ENCODE measurements around the gene CLASP1.

The CLASP1 gene

DNA sequence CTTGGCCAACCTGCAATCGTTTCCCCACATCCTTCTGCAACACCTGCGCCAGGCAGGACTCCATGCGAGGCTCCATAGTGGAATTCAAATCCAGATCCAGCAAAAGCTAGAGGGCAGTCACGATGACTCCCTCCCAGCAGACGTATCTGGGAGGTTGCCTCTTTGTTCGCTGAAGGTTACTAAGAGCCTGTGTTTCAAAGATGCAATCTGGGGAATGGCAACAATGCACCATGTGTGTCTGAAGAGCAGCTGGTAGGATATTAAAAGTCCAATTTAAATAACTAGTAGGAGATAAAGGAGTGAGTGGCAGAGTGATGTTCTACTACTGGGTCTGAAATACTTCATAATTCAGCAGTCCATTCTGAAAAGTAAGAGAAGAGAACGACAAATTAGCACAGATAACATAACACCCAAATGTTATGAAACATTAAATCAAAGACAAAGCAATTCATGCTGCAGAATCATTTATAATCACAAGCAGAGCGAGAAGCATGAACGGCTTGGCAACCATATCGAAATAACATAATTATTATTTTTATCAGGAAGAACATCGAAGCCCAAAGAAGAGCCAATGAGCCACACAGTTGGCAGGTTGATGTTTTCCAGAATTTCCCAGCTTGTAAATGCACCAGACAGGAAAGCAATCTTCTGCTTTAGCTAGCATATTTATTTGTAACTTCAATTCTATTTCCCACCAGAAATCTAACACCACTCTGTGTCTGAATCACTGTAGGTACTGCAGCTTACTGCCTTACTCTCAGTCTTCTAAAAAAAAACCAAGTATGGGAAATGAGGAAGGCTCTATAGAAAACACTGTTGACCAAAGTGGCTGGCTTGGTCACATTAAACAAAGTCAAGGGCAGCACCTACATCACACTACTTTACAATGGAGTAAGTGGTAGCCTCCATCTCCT, 43.2 kb downstream of the CLASP1 start:
- TF ChIP-seq, protein P1, sequence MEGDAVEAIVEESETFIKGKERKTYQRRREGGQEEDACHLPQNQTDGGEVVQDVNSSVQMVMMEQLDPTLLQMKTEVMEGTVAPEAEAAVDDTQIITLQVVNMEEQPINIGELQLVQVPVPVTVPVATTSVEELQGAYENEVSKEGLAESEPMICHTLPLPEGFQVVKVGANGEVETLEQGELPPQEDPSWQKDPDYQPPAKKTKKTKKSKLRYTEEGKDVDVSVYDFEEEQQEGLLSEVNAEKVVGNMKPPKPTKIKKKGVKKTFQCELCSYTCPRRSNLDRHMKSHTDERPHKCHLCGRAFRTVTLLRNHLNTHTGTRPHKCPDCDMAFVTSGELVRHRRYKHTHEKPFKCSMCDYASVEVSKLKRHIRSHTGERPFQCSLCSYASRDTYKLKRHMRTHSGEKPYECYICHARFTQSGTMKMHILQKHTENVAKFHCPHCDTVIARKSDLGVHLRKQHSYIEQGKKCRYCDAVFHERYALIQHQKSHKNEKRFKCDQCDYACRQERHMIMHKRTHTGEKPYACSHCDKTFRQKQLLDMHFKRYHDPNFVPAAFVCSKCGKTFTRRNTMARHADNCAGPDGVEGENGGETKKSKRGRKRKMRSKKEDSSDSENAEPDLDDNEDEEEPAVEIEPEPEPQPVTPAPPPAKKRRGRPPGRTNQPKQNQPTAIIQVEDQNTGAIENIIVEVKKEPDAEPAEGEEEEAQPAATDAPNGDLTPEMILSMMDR (IDR thresholded peaks at IDR 0.05; ENCODE audit: insufficient read depth, missing control alignments): no peak
- FAIRE-seq: no peak
- no peak for DNase-seq (ENCODE audit: insufficient read length, low spot score)

DNA sequence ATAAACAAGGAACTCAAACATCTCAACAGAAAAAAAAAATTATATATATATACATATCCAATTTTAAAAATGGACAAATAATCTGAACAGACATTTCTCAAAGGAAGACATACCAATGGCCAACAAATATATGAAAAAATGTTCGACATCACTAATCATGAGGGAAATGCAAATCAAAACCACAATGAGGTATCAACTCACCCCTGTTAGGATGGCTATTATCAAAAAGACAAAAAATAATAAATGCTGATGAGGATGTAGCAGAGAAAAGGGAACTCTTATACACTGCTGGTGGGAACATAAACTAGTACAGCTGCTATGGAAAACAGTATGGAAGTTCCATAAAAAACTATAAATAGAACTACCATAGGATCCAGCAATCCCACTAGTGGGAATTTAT, 46.1 kb downstream of the CLASP1 start:
- TF ChIP-seq, protein P1 (IDR thresholded peaks at IDR 0.05; ENCODE audit: insufficient read depth, missing control alignments): no peak
- no peak for DNase-seq (ENCODE audit: insufficient read length, low spot score)
- no peak for FAIRE-seq

DNA sequence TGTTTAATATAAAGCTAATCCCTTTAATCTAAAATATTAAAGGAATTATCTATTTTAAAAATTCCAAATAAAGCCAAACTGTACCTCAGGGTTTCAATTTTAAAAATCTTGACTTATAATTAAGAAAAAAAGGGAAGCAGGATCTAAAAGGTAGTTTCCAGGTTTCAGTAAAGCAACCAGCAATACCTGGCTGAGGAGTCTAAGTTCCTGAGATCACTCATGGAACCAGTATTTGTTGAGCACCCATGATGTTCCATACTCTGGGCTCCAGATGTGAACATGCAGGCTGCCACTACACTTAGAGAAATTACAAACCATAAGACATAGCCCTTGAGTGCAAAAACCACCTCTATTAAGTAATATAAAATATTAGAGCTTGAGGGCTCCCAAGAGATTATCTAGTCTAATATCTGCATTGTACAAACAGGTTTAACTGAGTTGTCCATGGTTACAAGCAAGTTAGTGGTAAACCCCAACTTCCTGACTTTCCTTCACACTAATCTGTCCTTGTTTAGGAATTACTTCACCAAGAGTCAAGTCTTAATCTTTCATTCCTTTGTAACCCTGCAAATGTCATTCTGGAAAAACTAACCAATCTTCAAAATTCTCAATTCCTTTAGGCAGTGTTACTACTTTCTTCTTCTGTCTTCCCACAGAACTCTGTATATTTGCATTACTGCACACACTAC, 49.2 kb downstream of the CLASP1 start:
- DNase-seq (ENCODE audit: insufficient read length, low spot score) (no peak), FAIRE-seq (no peak)
- TF ChIP-seq, protein P1 (IDR thresholded peaks at IDR 0.05; ENCODE audit: insufficient read depth, missing control alignments): no peak

DNA sequence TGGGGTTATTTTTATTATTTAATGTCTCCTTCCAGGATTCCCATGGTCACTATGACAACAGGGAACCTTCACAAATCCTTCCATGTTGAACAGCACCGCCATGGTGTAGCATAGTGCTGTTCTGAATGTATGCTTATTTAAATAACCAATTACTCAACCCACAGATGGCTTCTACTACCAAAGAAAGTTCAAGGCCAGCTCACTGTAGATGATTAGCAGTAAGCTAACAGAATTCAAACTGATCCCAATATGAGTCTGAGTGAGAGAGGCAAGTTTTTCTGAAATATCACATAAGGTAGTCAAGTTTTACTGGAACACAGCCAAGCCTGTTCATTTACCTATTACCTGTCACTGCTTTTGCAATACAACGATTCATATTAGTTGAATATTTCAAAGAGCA, 51.2 kb downstream of the CLASP1 start:
- TF ChIP-seq, protein P1 (IDR thresholded peaks at IDR 0.05; ENCODE audit: insufficient read depth, missing control alignments): no peak
- FAIRE-seq (no peak), DNase-seq (ENCODE audit: insufficient read length, low spot score) (no peak)

DNA sequence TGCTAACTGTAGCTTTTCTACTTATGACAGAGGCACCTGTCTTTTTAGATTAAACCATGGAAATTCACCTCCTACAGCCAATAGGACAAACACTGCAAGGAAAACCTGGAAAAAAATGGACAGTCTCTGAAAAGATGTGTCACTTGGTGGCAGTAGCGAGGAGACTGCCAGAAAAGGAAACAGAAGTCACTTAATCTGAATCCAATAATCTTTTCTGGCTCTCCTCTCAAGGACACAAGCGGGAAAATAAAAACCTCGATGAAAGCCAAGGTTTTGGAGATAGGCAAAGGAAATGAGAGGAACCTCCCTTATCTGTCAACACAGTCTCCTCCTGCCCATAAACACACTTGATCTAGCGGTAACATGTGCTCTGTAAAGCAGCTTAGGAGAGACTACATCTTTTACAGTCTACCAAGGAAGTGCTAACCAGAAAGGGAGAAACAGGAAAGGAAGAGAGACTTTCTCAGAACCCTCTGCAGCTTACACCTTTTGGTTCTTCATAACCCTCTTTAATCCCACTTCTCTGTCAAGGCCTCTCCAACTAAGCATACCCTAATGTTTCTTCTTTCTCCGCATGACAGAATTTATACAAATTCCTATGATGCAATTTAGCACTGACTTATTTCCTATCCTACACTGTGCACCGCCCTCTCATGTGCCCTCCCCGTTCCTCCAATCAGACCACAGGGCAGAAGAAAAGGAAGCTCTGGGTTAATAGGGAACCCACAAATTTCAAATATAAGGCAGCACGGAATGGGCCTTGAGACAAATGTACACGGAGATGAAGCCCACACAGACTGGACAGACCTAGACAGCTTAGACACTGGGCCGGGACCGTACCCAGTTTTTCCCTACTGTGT, 52.8 kb downstream of the CLASP1 start:
- FAIRE-seq (peak; percentile 86), DNase-seq (ENCODE audit: insufficient read length, low spot score) (no peak)
- TF ChIP-seq, protein P1 (IDR thresholded peaks at IDR 0.05; ENCODE audit: insufficient read depth, missing control alignments): peak; percentile 72

DNA sequence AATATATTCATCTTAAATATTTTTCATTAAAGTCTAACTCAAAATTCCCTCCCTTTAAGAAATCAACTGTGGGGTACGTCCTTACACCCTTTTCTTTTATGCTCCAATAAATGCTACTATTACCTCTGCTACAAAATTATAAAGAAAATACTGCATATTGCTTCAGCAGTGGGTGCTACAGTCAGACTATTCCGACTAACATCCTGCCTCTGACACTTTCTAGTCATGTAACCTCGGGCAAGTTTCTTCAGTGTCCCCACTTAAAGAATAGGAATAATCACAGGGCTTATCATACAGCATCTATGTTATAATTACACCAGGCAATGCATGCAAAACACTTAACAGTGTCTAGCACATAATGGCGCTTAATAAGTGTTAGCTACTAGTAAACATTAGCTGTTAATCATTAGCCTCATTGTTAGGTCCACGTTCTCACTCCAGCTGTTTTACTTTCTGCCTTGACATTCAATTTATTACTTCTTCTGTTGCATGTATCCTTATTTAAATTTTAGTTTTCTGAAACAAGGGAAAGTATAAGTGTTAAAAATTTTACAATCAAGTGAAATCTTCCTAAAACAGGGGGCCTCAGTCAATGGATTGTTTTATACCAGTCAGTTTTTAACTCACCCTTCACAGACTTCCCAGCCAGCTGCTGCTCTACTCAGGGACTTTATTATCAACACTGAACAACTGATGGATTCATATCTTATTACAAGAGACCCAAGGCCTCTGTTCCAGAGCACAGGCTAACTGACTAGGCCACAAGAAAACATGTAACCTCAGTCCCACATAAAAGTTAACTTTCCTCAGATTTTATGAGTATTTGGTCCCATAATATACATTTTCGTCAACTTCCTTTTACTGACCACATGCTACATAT, 54.0 kb downstream of the CLASP1 start:
- TF ChIP-seq, protein P1 (IDR thresholded peaks at IDR 0.05; ENCODE audit: insufficient read depth, missing control alignments): no peak
- DNase-seq (ENCODE audit: insufficient read length, low spot score) (no peak), FAIRE-seq (no peak)
